Dermis blood vessel endothelial cell (primary cell): Measurements from ENCODE around the gene KRT35. TPM values are rescaled to one million over a fixed set of nuclear protein-coding genes. Genes with fewer than 3 reads are reported as not detected.

Source experiments
- DNase-seq: peaks from one replicate; pipeline ENCODE4 v3.0.0; 2010
- total RNA-seq: library from RNA; depleted of rRNA; stranded (reverse); fragments of >200 nt; gene quantifications from 2 replicates; pipeline ENCODE4 v1.2.3, GENCODE V29; 2014

KRT35 gene
- total RNA-seq, result not detected in 2 replicates

DNA sequence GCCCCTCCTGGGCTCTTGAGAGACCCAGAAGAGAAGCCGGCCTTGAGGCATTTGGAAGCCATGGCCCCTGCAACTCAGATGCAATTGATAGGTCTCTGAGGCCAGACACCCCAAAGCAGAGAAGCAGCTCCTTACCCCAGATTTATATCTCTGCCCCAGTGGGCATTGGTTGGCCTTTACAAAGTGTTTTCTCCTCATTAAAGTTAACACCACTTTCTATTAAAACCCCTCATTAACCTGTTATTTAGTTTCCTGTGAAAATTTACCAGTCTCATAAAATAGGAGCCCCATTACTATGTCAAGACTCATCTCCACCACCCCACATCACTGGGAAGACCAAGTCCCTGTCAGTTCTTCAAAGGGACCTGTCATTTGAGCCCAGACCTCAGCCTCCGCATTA is at the start of gene KRT35:
Gene KRT35, minus strand, starts transcription at position 116 of the 400 bp plus-strand sequence. Its CDS starts 54 bp downstream, at position 62.
- no peak for DNase-seq

DNA sequence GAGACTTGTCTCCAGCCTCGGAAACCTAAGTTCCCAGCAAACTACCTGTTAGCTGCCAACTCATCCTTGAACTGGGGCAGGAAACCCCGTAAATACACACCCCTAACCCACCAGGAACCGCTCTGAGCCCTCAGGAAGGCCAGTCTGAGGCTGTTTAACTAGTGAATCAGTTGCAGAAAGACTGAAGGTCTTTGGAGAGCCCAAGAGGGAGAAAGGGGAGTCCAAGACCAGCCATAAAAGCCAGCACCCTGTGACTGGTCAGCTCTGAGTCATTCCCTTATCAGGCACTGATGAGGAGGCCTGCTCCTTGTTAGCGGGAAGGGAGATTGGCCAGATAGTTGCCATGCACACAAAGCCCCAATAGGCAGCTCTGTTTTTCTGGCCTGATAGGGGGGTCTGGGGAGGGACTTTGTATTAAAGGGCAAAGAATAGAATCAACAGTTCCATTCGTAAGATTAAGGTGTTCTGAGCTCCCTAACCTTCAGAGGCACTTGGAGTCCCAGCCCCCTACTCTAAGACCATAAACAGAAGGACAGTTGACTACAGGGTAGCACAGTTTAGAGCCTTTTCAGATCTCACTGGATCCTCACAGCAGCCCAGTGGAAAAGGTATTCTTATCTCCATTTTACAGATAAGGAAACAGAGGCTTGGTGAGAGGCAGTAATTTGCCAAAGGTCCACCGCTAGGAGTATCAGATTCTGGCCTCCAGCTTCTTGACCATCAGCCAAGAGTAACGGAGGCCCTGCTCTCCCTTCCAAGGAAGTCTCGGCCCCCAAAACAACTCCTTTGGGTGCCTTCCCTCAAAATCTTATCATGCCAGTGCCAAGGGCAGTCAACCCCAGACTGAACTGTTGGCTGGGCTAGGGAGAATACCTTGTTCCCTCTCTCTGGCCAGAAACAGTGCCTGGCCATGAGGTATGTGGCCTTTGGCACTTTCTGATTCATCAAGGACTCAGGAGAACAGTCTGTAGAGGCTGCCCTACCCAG is 49.4 kb upstream of the KRT35 start:
- DNase-seq, result peak; percentile 91

DNA sequence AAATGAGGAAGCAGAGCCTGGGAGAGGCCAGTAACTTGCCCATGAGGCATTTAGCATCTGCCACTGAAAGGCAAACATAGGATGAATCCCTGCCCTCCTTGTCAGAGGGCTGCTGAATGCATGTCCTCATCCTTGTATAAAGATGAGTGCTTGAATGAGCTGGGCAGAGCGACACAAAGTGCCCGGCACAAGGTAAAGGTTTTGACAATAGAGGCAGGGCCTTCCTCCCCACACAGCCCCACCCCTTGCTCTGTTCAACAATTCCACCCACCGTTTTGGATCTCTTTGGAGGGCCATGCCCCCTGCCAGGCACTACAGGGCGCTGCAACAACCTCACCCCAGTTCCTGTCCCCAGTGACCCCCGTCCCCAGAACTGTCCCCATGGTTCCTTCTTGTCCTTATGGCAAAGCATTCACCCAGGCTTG is 48.6 kb upstream of the KRT35 start:
- no peak for DNase-seq

DNA sequence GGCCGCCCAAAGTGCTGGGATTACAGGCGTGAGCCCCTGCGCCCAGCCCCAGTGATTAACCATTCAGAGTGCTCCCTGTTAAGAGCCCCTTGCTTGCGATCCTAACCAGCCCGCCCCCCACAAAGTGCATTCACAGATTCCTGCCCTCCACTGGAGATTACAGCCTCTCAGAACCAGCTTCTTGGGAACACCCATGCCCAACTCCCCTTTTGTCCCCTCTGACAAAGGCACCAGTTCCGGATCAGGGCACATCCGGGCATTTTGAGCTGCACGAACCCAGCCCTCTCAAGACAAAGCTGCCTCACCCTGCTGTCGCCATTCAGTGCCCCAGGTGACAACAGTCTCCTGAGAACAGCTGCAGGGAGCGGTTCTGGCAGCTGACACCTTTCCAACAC is 48.0 kb upstream of the KRT35 start:
- DNase-seq, result no peak

DNA sequence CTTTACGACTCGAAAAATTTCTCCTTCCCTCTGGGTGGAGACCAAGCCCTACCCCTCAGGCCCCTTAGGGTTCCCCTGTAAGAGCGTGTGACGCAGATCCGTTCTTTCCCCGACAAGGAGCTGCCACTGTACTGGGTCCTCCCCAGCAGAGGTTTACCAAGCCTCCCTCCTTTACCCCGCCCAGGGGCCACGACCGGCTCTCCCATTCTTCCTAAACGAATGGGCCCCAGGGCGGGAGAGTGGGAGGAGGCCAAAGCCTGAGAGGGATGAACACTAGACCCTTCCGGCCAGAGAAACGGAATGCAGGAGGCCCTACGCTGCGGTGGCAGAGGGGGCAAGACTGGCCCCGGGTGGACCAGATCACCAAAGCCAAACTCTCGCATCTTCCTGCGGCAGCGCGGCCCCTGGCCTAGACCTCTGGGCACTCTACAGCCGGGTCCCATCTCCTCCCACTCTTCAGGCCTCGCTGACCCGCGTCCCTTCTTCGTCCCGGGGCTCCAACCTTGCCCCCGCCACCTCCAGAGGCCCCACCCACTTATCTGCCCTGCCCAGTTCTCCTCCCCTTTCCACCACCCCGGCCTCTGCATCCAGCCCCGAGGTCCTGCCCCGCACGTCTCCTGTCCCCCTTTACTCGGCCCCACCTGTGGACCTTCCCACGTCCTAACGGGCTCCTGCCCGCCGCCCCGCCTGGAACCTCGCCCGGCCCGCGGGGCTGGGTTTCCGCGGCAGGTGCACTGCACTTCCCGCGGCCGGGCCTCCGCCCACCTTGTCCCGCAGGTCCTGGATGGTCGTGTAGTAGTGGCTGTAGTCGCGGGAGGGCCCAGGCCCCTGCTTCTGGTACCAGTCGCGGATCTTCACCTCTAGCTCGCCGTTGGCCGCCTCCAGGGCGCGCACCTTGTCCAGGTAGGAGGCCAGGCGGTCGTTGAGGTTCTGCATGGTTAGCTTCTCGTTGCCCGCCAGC is 46.4 kb upstream of the KRT35 start:
- DNase-seq, result no peak

DNA sequence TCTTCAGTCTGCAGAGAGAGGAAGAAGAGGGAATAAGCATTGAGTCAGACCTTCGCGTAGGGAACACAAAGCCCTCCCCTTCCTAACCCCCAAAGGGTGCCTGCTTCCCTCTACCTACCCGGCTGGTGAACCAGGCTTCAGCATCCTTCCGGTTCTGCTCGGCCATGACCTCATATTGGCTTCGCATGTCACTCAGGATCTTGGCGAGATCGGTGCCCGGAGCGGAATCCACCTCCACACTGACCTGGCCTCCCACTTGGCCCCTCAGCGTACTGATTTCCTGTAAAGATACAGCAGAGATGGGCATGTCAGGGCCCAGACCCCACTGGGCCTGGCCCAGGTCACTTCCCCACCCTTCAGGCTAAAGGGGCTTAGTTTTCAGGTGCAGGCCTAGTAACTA is 43.3 kb upstream of the KRT35 start:
- DNase-seq, result no peak

DNA sequence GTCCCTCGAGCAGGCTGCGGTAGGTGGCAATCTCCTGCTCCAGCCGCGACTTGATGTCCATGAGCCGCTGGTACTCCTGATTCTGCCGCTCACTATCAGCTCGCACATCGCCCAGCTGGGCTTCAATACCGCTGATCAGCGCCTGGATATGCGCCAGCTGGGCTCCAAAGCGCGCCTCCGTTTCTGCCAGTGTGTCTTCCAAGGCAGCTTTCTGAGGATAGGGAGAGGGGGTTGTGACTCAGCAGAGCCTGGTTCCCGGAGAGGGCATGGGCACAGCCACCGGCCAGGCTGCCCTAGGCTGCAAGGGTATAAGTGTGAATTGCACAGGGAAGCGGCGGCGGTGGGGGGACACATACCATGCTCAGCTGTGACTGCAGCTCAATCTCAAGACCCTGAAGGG is 42.8 kb upstream of the KRT35 start:
- peak; percentile 37 for DNase-seq

DNA sequence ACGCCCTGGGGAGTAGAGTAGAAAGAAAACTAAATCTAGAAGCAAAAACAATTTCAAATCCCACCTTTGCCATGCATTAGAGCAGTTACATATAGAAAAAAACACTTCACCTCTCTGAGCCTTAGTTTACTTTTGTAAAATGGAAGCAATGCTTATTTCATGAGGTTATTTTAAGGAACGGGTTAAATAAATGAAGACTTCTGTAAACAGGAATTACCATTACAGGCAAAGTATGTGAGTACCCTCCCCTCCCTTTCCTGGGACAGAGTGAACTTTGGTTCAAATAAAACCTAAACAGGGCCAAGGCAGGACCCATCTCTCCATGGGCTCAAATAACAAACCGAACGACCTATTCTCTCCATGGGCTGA is 42.3 kb upstream of the KRT35 start:
- DNase-seq, result no peak

DNA sequence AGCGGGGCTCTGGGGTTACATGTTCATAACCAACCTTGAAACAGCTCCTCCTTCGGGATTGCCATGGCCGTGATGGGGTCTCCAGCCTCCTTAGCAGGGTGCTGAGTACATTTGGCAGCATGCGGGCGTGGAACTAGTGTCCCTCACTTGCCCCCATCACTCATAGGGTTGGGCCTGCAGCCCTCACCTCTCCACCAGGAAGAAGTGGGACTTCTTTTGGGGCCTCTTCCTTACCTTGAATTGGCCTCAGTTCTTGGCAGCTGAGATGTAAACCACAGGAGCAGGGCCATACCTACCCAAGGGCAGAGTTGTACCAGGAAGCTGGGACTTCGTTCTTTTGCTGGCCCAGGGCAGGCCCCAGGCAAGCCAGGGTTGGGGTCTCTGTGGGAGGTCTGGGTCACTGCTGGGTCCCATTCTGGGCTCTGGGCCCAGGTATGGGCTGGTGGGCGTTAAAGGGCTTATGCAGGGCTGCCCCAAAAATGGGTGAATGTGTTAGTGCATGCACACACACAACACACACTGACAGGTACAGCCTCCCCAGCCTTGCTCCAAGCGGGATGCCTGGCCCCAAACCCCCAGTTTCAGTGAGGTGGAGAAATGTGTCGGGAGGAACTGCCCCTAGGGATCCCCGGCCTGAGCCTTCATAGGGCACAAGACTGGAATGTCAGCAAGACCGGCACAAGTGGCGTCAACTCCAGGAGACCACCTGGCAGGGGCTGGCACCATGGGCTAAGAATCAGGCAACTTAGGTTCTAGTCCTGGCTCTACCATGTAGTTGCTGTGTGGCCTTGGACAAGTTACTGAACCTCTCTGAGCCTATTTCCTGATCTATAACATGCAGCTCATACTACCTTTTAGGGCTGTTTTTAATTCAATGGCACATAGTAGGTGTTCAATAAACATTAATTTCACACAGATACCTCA is 41.6 kb upstream of the KRT35 start:
- DNase-seq, result no peak

DNA sequence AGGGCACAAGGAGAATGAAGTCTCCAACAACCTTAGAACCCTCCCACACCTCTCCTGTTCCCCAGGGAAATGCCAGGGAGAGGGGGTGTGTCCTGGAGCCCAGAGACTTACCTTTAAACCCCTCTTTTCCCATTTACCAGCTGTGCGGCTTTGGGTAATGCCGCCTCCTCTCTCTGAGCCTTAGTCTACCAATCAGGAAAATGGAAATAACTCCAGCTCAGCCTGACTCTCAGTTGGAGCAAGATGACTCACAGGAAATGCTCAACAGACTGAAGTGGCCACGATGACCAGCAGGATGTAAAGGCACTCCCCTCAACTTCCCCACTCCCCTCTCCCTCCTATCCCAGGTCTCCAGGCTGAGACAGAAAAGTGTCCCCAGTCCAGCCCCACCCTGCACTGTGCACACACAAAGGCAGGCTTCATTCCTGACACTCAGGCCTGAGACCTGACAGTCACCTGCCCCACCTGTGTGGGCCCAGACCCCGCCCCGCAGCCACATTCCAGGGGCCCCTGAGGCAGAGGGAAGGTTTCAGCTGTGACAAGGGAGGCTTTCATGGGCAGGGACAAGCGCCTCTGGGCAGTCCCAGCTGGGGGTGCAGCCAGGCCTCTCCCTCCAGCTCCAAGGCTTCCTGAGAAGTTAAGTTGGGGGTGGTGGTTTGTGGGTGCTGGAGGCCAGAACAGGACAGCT is 40.8 kb upstream of the KRT35 start:
- peak; percentile 86 for DNase-seq

DNA sequence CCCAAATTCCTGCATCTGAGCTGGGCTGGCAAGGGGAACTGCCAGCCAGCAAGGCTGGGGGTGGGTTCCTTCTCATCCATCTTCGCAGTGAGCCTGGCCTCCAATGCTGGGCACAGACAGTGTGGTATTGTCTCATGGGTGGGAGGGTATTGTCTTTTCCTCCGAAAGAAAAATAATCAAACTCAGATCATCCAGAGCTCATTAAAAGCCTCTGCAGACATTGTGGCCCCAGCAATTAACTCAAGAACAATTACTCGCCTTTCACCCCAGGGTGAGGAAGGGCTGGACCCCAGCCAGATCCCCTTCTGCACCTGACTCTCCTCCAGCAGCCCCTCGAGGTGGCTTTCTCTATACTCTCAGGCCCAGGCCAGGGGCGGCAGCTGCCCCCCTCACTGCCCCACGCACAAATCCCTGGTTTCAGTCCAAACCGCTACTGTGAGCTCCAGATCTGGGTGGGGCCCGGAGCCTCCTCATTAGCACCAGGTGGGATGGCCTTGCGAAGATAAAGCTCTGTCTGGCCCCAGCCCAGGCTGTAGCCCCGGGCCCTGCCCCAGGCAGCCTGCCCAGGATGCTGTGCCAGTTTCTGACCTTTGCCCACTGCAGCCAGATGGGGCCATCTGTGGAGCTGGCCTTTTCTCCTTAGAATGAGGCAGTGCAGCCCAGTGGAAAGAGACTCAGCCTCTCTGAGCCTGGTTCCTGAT is 40.0 kb upstream of the KRT35 start:
- peak; percentile 18 for DNase-seq

DNA sequence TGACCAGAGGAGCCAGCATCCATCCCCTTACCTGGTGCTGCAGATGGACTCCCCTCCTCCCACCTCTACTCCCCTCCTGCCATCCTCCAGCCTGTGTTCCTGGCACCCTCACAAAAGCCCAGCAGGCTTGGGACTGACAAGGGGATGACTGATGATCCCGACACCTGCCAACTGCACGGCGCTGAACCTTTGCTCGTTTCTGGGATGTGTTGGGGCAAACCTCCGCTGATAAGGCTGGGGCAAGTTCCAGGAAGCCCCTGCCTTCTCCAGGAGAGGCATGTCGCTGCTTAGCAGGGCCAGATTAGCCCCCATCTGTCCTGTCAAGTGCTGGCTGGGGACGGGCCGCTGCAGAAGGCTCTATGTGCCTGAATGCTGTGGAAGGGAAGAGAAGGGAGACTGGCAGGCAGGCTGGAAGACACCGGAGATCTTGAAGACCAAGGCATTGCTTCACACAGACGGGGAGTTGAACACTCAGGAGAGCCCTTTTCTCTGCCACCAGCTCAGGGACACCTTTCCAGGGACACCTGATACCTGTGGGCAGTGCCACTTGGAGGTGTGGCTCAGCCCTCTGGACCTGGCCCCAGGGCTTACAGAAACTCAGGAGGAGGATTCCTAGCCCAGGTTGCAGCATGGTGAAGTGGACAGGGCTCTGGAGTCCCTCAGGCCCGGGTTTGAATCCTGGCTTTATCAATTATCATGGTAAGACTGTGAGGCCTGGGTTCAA is 38.7 kb upstream of the KRT35 start:
- DNase-seq, result no peak

DNA sequence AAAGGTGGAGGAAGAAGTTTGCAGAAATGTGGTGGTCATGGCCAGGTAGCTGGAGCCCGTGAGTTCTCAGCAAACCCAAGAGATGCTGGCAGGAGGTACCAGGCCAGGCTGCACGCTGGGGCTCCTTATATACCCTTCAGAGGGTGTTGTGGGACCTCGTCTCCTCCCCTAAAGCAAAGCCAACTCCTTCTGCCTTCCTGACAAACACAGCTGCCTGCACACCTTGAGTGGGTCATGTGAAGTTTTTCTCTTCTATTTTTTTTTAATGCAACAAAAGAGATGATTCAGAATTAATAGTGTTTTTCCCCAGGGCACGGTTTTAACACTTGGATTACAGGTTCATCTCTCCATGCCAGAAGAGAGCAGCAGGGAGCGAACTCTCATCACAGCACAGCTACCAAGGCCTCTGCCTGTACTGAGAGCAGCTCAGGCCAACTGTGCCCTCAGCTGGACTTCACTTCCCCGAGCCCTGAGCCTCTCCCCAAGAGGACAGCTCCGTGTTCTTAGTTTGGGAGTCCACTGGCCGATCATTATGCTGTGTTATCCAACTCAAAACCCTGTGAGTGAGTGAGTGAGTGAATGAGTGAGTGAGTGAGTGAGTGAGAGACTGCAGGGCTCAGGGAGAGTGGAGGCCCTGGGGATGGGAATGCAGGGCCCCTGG is 38.0 kb upstream of the KRT35 start, which contains the start of gene KRT15:
Gene KRT15, minus strand, starts transcription at position 102 of the 661 bp plus-strand sequence. Its CDS starts 63 bp downstream, at position 39.
- no peak for DNase-seq

DNA sequence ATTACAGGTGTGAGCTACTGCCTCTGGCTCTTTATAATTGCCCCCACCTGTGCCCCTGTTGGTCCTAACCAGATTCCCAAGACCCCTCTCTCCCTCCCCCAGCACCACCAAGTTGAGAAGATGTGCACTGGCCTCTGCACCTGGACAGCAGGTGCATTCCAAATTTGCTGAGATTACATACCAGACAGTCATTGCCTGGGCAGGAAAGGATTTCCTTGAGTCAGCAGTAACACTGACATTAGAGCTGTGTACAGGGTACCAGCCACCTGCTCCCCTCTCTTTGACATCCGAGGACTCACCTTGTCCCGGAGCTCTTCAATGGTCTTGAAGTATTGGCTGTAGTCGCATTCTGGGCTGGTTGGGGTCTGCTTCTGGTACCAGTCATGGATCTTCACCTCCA is 37.1 kb upstream of the KRT35 start:
- no peak for DNase-seq

DNA sequence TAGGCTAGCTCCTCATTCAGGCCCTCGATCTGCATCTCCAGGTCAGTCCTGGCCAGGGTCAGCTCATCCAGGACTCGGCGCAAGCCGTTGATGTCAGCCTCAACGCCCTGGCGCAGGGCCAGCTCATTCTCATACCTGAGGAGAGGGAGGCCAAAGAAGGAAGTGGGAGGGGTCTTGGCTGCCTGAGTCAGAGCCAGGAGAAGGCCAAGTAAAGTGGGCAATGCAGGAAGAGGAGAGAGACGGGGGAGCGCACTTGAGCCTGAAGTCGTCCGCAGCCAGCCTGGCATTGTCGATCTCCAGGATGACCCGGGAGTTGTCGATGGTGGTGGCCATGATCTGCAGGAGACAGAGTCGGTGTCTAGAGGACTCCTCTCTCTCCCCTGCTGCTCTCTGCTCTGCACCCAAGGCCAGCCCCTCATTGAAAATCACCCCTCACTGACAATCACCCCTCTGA is 35.9 kb upstream of the KRT35 start:
- no peak for DNase-seq

DNA sequence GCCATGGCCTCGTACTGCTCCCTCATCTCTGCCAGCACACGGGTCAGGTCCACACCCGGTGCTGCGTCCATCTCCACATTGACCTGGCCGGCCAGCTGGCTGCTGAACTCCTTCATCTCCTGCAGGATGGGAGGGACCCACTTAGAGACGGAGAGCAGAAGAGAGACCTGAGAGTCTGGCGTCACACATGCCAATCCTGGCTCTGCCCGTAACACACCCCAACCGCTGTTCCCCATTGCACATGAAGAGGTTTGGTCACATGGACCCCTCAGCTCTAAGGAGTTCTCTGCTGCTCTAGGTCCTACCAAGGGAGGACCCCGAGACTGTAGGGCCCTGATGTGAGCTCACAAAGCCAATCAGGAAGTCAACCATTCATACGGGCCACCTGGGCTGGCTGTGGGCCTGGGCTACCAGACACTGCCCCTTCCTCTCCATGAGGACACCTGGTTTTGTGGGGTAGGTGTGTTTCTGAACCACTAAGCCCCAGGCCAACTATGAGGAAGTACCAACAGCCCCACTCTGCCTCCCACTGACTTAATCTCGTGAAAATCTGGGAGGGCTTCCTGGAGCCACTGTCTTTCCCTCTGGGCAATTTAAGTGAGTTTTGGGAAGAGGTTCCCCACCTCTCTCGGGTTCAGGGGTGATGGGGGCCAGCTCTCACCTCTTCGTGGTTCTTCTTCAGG is 35.3 kb upstream of the KRT35 start:
- no peak for DNase-seq

DNA sequence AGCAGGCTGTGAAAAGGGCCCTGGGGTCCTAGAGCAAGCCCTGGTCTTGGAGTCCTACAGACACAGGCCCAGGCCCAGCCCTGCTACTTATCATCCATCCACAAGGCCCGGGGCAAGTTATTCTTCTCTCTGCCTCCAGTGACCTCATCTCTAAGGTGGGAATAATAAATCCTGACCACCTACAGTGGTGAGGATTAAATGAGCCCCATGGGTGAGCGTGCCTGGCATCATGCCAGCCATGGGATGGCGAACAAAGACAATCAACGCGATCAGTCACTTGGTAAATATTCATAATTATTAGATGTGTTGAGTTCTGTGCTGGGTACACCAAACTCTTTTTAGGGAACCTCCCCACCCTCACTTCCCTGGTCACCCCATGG is 32.2 kb upstream of the KRT35 start:
- no peak for DNase-seq

DNA sequence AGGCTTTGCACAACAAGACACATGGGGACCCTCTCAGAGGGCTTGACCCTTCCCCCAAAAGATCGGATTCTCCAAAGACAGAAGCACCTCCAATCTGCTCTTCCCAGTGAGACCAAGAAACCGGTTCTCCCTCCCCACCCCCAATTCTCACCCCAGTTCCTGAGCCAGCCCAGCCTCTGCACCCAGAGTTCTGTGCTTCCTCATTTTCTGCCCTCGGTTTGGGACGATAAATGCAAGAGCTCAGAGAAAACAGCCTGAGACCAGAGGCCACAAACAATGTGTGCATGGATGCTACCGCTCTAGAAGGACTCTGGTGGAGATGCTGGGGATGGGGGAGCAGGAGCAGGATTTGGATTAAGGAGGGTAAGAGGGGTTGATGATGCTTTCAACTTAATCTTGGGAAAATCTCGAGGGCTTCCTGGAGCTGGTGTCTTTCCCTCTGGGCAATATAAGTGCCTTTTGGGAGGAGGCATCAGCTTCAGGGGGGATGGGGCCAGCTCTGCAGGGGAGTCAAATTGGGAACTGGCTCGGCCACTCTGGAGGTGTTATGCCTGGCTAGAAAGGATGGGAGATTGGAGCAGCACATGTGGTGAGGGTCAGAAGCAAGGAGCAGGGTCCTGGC is 31.7 kb upstream of the KRT35 start:
- DNase-seq, result no peak
